GM23338 (cell line): ENCODE data around the gene RHOD. TPM values are rescaled to one million over a fixed set of nuclear protein-coding genes. Genes with fewer than 3 reads are reported as not detected.
A peak's percentile ranks its signal among the peaks of the same experiment; 100 is the strongest.

Source experiments
- ATAC-seq: fragments of 200-7000 bp; cut with Tn5 transposase; 3 replicates; pipeline ENCODE4 v1.9.1; 2020
- DNase-seq: peaks from one replicate; pipeline ENCODE4 v3.0.0-alpha.2; 2015; ENCODE audit warnings: low spot score
- H2AFZ ChIP-seq: fragments of 200-600 bp; sonication (generic); 2 replicates; pipeline ENCODE4 v1.8.0; 2016; ENCODE audit warnings: antibody characterized with exemption, mild to moderate bottlenecking, moderate library complexity
- H3F3A ChIP-seq: fragments of 200-600 bp; sonication (generic); replicated peaks from 2 replicates; pipeline ENCODE4 v1.8.0; 2017; ENCODE audit warnings: antibody characterized with exemption, mixed run types, low read depth
- H3K27ac ChIP-seq: fragments of 200-600 bp; sonication (generic); 2 replicates; pipeline ENCODE4 v1.6.1; 2016; ENCODE audit warnings: low read depth
- H3K27me3 ChIP-seq: fragments of 200-600 bp; sonication (generic); 2 replicates; pipeline ENCODE4 v1.8.0; 2016; ENCODE audit warnings: mild to moderate bottlenecking, mixed run types, moderate library complexity; ENCODE audit not compliant: insufficient read depth
- H3K36me3 ChIP-seq: fragments of 200-600 bp; sonication (generic); 2 replicates; pipeline ENCODE4 v1.8.0; 2016; ENCODE audit warnings: mild to moderate bottlenecking; ENCODE audit not compliant: insufficient read depth
- H3K4me1 ChIP-seq: fragments of 200-600 bp; sonication (generic); 2 replicates; pipeline ENCODE4 v1.8.0; 2016; ENCODE audit warnings: mild to moderate bottlenecking, moderate library complexity; ENCODE audit not compliant: insufficient read depth
- H3K4me2 ChIP-seq: fragments of 200-600 bp; sonication (generic); 2 replicates; pipeline ENCODE4 v1.7.1; 2017; ENCODE audit warnings: mixed run types
- H3K4me3 ChIP-seq: fragments of 200-600 bp; sonication (generic); 2 replicates; pipeline ENCODE4 v1.6.1; 2016; ENCODE audit warnings: mixed run types
- H3K79me2 ChIP-seq: fragments of 200-600 bp; sonication (generic); replicated peaks from 2 replicates; pipeline ENCODE4 v1.8.0; 2017; ENCODE audit warnings: mild to moderate bottlenecking; ENCODE audit not compliant: insufficient read depth
- H3K9me2 ChIP-seq: fragments of 200-600 bp; sonication (generic); 2 replicates; pipeline ENCODE4 v1.8.0; 2017; ENCODE audit not compliant: insufficient read depth
- H4K20me1 ChIP-seq: fragments of 200-600 bp; sonication (generic); replicated peaks from 2 replicates; pipeline ENCODE4 v1.8.0; 2017; ENCODE audit warnings: mild to moderate bottlenecking; ENCODE audit not compliant: insufficient read depth
- H3K27ac Mint-ChIP-seq: 2 replicates; pipeline ENCODE4 v1.8.0; 2020; ENCODE audit warnings: inconsistent platforms, mild to moderate bottlenecking, moderate library complexity, mixed read lengths
- H3K27me3 Mint-ChIP-seq: 3 replicates; pipeline ENCODE4 v1.8.0; 2022; ENCODE audit warnings: low read depth, mild to moderate bottlenecking, moderate library complexity, mixed read lengths, inconsistent platforms; ENCODE audit not compliant: insufficient read depth, poor library complexity
- H3K36me3 Mint-ChIP-seq: 3 replicates; pipeline ENCODE4 v1.8.0; 2021; ENCODE audit warnings: low read depth, mild to moderate bottlenecking, inconsistent platforms, moderate library complexity, mixed read lengths
- H3K4me1 Mint-ChIP-seq: 3 replicates; pipeline ENCODE4 v1.8.0; 2020; ENCODE audit warnings: mild to moderate bottlenecking, inconsistent platforms, mixed read lengths
- H3K4me3 Mint-ChIP-seq: 3 replicates; pipeline ENCODE4 v1.8.0; 2021; ENCODE audit warnings: moderate library complexity, mild to moderate bottlenecking, inconsistent platforms, mixed read lengths
- H3K9me3 Mint-ChIP-seq: 3 replicates; pipeline ENCODE4 v1.8.0; 2020; ENCODE audit warnings: moderate library complexity, mild to moderate bottlenecking, inconsistent platforms, mixed read lengths
- EZH2 ChIP-seq: fragments of 200-600 bp; sonication (generic); IDR thresholded peaks from one replicate; pipeline ENCODE4 v1.8.0; 2017; ENCODE audit warnings: antibody characterized with exemption, mild to moderate bottlenecking, low read depth; ENCODE audit not compliant: unreplicated experiment
- EZH2phosphoT487 ChIP-seq: fragments of 200-600 bp; sonication (generic); IDR thresholded peaks from one replicate; pipeline ENCODE4 v1.8.1; 2018; ENCODE audit warnings: antibody characterized with exemption; ENCODE audit not compliant: unreplicated experiment
- JUNB ChIP-seq: IDR thresholded peaks from one replicate; pipeline ENCODE4 v1.6.1; 2016; ENCODE audit warnings: antibody characterized with exemption; ENCODE audit not compliant: unreplicated experiment
- NANOG ChIP-seq: IDR thresholded peaks from 2 replicates; pipeline ENCODE4 v1.6.1; 2016; ENCODE audit warnings: antibody characterized with exemption, borderline replicate concordance
- POLR2AphosphoS5 ChIP-seq: IDR thresholded peaks from 2 replicates; pipeline ENCODE4 v1.6.1; 2016; ENCODE audit warnings: antibody characterized with exemption, low read depth
- STAT1 ChIP-seq: IDR thresholded peaks from one replicate; pipeline ENCODE4 v1.6.1; 2016; ENCODE audit warnings: antibody characterized with exemption; ENCODE audit not compliant: unreplicated experiment
- ZNF114 ChIP-seq: fragments of 250-450 bp; sonication (Bioruptor Pico); IDR thresholded peaks from 2 replicates; pipeline ENCODE4 v1.5.0; 2020; ENCODE audit warnings: mild to moderate bottlenecking, moderate library complexity
- polyA plus RNA-seq: library from polyadenylated mRNA; unstranded; fragments of >200 nt; fragmentation: Nextera tagmentation; extraction: Ambion mirVana; gene quantifications from 2 replicates; pipeline ENCODE4 v1.2.1, GENCODE V29; 2016
- total RNA-seq: library from RNA; depleted of rRNA; stranded (reverse); fragments of >200 nt; shearing (Covaris generic); gene quantifications from 2 replicates; pipeline ENCODE4 v1.2.3, GENCODE V29; 2014
- TF ChIP-seq, protein P1 (sequence below), 2 experiments: fragments of 200-600 bp in 1 of 2; sonication (generic) in 1 of 2; conservative IDR thresholded peaks; 2 replicates each; pipeline versions ENCODE4 v1.5.1 to v1.6.1; 2016 to 2017; ENCODE audit warnings: antibody characterized with exemption in 2 of 2, low read depth in 2 of 2, mild to moderate bottlenecking in 2 of 2, moderate library complexity in 1 of 2
- TF ChIP-seq, protein P2 (sequence below): IDR thresholded peaks from 2 replicates; pipeline ENCODE4 v1.6.1; 2016; ENCODE audit warnings: antibody characterized with exemption
- TF ChIP-seq, protein P3 (sequence below): IDR thresholded peaks from one replicate; pipeline ENCODE4 v1.6.1; 2018; ENCODE audit warnings: antibody characterized with exemption; ENCODE audit not compliant: unreplicated experiment
- TF ChIP-seq, protein P4 (sequence below): fragments of 250-450 bp; sonication (Bioruptor Pico); IDR thresholded peaks from 2 replicates; pipeline ENCODE4 v1.5.0; 2020; ENCODE audit warnings: mild to moderate bottlenecking, moderate library complexity

RHOD gene
- total and polyA plus RNA-seq, 2 experiments from 2014 or later: 13.8 to 16.2 TPM

DNA sequence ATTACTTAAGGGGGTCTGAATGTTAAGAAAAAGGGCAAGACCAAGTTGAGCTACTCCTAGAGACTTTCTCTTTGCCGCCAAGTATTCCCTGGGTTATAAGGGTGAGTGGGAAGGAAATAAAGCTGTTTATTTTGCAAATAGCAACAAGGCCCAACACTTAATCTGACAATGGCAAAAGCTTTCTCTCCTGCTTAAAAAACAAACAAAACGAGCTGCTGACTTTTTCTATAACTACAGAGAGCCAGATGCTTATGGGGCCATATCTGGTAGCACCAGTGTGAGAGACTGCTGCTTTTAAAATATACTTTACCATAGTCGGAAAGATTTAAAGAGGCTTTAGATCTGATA lies 60.1 kb downstream of the RHOD start (continued):
- TF ChIP-seq, protein P1, sequence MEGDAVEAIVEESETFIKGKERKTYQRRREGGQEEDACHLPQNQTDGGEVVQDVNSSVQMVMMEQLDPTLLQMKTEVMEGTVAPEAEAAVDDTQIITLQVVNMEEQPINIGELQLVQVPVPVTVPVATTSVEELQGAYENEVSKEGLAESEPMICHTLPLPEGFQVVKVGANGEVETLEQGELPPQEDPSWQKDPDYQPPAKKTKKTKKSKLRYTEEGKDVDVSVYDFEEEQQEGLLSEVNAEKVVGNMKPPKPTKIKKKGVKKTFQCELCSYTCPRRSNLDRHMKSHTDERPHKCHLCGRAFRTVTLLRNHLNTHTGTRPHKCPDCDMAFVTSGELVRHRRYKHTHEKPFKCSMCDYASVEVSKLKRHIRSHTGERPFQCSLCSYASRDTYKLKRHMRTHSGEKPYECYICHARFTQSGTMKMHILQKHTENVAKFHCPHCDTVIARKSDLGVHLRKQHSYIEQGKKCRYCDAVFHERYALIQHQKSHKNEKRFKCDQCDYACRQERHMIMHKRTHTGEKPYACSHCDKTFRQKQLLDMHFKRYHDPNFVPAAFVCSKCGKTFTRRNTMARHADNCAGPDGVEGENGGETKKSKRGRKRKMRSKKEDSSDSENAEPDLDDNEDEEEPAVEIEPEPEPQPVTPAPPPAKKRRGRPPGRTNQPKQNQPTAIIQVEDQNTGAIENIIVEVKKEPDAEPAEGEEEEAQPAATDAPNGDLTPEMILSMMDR (conservative IDR thresholded peaks at IDR 0.05; ENCODE audit: low read depth in 2 of 2): no peak
- no peak for TF ChIP-seq EZH2
- TF ChIP-seq EZH2phosphoT487: no peak
- TF ChIP-seq JUNB: no peak
- TF ChIP-seq, protein P2, sequence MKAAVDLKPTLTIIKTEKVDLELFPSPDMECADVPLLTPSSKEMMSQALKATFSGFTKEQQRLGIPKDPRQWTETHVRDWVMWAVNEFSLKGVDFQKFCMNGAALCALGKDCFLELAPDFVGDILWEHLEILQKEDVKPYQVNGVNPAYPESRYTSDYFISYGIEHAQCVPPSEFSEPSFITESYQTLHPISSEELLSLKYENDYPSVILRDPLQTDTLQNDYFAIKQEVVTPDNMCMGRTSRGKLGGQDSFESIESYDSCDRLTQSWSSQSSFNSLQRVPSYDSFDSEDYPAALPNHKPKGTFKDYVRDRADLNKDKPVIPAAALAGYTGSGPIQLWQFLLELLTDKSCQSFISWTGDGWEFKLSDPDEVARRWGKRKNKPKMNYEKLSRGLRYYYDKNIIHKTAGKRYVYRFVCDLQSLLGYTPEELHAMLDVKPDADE: no peak

DNA sequence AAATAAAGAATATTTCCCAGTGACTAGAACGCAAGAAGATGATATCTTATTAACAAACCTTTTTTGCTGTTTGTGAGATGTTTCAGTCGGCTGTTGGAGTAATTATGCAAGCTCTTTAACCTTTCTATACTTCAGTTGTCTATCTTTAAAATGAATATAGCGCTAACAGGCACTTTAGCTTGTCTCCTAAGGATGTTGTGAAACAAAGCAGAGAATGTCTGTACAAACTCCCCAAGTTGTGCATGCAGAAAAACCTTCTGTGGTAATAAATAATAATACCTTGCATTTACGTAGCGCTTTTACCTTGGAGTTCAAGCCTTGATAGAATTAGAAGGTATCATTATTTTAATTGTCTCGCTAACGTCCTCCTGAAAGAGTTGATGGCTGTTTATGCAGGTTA lies 60.5 kb downstream of the RHOD start:
- Mint-ChIP-seq H3K27ac (0 out of 2 replicates have a peak overlapping the region, but pooled peaks have one; percentile 77), H3K4me1 (peaks cover 37% of the 10 kb centered on the region), H3K9me3 (0 out of 3 replicates have a peak, but pooled peaks cover 2% of the 10 kb centered on the region), H3K4me3 (peak overlapping the region; percentile 79), H3K27me3 (peaks cover 5% of the 10 kb centered on the region), H3K36me3 (peaks cover 10% of the 10 kb centered on the region)
- 0 out of 2 replicates have a peak, but pooled peaks cover 6% of the 10 kb centered on the region for H3F3A ChIP-seq
- no peak overlapping the region for H3K27ac ChIP-seq
- ATAC-seq (no peak), DNase-seq (no peak)
- no peaks in the 10 kb centered on the region for H3K9me2 ChIP-seq
- peak overlapping the region; percentile 93 for H2AFZ ChIP-seq
- peaks cover 10% of the 10 kb centered on the region for H3K27me3 ChIP-seq
- H4K20me1 ChIP-seq: peaks cover 11% of the 10 kb centered on the region
- peak overlapping the region; percentile 79 for H3K4me2 ChIP-seq
- H3K79me2 ChIP-seq: peaks cover 26% of the 10 kb centered on the region
- 0 out of 2 replicates have a peak, but pooled peaks cover 2% of the 10 kb centered on the region for H3K36me3 ChIP-seq
- H3K4me1 ChIP-seq: peaks cover 24% of the 10 kb centered on the region
- H3K4me3 ChIP-seq: peak overlapping the region; percentile 53
- no peak for TF ChIP-seq EZH2phosphoT487
- TF ChIP-seq EZH2: no peak
- TF ChIP-seq POLR2AphosphoS5: no peak
- TF ChIP-seq, protein P3, sequence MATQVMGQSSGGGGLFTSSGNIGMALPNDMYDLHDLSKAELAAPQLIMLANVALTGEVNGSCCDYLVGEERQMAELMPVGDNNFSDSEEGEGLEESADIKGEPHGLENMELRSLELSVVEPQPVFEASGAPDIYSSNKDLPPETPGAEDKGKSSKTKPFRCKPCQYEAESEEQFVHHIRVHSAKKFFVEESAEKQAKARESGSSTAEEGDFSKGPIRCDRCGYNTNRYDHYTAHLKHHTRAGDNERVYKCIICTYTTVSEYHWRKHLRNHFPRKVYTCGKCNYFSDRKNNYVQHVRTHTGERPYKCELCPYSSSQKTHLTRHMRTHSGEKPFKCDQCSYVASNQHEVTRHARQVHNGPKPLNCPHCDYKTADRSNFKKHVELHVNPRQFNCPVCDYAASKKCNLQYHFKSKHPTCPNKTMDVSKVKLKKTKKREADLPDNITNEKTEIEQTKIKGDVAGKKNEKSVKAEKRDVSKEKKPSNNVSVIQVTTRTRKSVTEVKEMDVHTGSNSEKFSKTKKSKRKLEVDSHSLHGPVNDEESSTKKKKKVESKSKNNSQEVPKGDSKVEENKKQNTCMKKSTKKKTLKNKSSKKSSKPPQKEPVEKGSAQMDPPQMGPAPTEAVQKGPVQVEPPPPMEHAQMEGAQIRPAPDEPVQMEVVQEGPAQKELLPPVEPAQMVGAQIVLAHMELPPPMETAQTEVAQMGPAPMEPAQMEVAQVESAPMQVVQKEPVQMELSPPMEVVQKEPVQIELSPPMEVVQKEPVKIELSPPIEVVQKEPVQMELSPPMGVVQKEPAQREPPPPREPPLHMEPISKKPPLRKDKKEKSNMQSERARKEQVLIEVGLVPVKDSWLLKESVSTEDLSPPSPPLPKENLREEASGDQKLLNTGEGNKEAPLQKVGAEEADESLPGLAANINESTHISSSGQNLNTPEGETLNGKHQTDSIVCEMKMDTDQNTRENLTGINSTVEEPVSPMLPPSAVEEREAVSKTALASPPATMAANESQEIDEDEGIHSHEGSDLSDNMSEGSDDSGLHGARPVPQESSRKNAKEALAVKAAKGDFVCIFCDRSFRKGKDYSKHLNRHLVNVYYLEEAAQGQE: no peak
- TF ChIP-seq, protein P2: no peak
- TF ChIP-seq STAT1: no peak
- TF ChIP-seq NANOG: no peak
- TF ChIP-seq, protein P4, sequence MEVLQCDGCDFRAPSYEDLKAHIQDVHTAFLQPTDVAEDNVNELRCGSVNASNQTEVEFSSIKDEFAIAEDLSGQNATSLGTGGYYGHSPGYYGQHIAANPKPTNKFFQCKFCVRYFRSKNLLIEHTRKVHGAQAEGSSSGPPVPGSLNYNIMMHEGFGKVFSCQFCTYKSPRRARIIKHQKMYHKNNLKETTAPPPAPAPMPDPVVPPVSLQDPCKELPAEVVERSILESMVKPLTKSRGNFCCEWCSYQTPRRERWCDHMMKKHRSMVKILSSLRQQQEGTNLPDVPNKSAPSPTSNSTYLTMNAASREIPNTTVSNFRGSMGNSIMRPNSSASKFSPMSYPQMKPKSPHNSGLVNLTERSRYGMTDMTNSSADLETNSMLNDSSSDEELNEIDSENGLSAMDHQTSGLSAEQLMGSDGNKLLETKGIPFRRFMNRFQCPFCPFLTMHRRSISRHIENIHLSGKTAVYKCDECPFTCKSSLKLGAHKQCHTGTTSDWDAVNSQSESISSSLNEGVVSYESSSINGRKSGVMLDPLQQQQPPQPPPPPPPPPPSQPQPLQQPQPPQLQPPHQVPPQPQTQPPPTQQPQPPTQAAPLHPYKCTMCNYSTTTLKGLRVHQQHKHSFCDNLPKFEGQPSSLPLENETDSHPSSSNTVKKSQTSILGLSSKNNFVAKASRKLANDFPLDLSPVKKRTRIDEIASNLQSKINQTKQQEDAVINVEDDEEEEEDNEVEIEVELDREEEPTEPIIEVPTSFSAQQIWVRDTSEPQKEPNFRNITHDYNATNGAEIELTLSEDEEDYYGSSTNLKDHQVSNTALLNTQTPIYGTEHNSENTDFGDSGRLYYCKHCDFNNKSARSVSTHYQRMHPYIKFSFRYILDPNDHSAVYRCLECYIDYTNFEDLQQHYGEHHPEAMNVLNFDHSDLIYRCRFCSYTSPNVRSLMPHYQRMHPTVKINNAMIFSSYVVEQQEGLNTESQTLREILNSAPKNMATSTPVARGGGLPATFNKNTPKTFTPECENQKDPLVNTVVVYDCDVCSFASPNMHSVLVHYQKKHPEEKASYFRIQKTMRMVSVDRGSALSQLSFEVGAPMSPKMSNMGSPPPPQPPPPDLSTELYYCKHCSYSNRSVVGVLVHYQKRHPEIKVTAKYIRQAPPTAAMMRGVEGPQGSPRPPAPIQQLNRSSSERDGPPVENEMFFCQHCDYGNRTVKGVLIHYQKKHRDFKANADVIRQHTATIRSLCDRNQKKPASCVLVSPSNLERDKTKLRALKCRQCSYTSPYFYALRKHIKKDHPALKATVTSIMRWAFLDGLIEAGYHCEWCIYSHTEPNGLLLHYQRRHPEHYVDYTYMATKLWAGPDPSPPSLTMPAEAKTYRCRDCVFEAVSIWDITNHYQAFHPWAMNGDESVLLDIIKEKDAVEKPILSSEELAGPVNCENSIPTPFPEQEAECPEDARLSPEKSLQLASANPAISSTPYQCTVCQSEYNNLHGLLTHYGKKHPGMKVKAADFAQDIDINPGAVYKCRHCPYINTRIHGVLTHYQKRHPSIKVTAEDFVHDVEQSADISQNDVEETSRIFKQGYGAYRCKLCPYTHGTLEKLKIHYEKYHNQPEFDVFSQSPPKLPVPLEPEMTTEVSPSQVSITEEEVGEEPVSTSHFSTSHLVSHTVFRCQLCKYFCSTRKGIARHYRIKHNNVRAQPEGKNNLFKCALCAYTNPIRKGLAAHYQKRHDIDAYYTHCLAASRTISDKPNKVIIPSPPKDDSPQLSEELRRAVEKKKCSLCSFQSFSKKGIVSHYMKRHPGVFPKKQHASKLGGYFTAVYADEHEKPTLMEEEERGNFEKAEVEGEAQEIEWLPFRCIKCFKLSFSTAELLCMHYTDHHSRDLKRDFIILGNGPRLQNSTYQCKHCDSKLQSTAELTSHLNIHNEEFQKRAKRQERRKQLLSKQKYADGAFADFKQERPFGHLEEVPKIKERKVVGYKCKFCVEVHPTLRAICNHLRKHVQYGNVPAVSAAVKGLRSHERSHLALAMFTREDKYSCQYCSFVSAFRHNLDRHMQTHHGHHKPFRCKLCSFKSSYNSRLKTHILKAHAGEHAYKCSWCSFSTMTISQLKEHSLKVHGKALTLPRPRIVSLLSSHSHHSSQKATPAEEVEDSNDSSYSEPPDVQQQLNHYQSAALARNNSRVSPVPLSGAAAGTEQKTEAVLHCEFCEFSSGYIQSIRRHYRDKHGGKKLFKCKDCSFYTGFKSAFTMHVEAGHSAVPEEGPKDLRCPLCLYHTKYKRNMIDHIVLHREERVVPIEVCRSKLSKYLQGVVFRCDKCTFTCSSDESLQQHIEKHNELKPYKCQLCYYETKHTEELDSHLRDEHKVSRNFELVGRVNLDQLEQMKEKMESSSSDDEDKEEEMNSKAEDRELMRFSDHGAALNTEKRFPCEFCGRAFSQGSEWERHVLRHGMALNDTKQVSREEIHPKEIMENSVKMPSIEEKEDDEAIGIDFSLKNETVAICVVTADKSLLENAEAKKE (CRISPR knock-in tag): no peak
- TF ChIP-seq ZNF114: no peak
